NCI-H446 treated with DMSO at 0.1 percent for 48 hours (cell line): Measurements from ENCODE around the gene WSCD2.

Experiments
- DNase-seq: peaks from one replicate; lab custom pipeline; 2025; lab: John Stamatoyannopoulos, UW

The WSCD2 gene

GRCh38 chr12:108269224-108269623 is 140.1 kb downstream of the WSCD2 start:
- DNase-seq, result no peak

GRCh38 chr12:108270035-108270848 is 141.2 kb downstream of the WSCD2 start:
- DNase-seq, result no peak

GRCh38 chr12:108270849-108271143 is 141.7 kb downstream of the WSCD2 start:
- no peak for DNase-seq

DNA sequence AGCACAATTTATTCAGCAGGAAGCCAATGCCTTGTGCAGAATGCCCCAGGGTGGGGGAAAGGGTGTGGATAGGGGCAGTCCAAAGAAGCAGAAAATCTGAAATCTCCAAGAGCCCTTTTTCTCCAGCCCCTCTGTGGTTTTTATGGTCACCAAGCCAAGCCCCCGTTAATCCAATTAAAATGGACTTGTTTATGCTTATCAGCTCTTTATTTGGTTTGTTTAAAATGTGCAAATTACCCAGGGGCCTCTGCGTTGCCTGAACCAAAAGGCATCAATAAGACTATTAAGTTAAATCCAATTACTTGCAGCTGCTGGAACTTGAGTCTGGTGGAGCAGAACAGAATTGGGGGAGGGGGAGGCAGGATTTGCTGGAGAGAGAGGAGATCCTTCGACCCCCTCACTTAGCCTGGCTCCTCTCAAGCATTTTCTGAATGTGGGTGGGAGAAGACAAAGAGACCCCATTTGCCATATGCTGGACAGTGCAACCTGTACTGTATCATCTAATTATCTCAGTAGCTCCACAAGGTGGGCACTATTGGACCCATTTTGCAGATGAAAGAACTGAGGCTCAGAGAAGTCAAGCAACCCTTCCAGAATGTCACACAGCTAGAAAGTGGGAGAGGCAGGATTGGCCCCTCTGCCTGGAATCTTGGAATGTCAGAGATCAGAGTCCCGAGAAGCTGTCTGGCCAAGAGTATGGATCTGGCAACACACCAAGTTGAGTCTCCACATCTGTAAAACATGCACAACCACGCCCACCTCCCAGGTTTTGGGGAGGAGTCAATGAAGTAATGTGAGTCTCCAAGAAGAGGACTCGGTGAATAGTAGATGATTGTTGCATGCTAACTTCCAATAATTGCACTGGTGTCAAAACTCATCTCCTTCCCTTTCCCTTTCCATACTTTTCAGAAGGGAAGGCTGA is 143.1 kb downstream of the WSCD2 start:
- no peak for DNase-seq

GRCh38 chr12:108273217-108273616 is 144.1 kb downstream of the WSCD2 start:
- DNase-seq, result peak; percentile 52

DNA sequence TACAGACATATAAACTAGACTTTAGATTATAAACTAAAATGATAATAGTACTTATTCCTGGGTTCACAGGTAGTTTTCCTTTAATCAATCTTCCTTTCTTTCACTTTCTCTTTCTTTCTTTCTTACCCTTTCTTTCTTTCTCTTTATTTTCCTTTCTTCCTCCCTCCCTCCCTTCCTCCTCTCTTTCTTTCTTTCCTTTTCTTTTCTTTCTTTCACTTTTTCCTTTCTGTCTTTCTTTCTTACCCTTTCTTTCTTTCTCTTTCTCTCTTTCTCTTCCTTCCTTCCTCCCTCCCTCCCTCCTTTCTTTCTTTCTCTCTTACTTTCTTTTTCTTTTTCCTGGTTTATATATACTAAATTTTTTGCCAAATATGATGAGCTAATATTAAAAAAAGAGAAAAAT is 148.5 kb downstream of the WSCD2 start:
- DNase-seq, result no peak

DNA sequence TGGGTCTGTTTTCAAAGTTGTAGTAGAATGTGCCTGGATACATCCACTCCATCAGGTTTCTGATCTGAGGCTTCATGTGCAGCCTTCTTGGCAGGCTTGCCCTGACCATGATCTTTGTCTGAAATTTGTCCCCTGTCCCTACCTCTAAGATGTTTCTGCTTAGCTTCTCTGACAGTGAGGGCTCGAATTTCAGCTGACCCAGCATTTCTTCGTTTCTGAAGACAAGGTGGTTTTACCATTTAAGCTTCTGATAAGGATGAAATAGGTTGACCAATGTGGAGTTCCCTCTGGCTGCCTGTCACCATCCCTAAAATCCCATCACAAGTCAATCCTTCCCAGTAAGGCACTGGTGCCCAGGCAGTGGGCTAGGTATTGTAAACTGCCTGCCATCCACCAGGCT is 153.1 kb downstream of the WSCD2 start:
- no peak for DNase-seq

DNA sequence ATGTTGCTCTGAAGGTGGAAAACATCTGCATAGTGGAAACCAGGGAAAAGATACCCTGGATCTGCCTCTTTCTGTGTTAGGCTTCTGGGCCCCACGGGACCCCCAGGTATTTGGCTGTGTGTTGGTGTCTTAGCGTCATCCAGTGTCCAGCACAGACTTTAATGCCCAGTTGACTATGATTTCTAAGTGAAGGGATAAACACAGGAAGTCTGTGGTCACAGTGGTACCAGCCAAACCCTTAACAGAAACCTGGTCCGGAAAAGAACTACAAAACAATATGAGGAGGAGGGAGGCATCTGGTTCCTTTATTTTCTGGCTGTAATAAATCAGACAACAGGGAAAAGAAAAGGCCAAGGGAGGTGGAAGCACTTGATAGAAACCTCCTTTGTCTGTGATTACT is 153.6 kb downstream of the WSCD2 start:
- DNase-seq, result no peak

DNA sequence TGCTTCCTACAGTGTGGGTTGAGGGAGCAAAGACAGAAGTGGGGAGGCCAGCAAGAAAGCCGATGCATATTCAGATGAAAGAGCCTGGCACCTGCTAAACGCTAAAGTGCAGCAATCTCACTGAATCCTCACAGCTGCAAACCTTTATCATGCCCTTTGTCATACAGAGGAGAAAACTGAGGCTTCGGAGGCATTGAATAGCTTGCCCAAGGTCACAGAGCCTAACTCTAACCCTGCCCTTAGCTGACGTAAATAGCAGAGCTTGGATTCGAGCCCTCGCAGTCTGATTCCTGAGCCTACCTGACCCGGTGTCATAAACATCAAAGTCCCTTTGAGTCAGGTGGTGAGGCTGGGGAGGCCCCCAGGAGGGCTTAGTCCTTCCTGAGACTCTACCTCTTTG is 155.1 kb downstream of the WSCD2 start:
- DNase-seq, result no peak

DNA sequence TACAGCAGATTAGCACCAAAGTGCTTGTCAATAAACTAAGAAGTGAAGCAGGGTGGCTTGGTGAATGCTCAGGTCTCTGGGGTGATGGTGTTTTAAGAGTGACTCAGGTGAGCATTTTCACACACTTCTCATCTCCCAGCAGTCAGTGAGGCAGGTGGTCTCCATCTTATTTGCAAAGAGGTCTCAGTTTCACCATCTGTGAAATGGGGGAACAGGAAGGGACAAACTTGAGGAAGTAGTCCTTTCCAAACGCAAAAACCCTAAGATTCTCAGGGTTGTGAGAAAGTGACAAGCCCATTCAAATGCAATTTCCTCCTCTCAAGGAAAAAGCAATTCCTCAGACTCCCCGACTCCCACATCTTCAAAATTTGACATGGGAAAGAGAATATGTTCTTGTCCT is 155.9 kb downstream of the WSCD2 start:
- DNase-seq, result no peak

DNA sequence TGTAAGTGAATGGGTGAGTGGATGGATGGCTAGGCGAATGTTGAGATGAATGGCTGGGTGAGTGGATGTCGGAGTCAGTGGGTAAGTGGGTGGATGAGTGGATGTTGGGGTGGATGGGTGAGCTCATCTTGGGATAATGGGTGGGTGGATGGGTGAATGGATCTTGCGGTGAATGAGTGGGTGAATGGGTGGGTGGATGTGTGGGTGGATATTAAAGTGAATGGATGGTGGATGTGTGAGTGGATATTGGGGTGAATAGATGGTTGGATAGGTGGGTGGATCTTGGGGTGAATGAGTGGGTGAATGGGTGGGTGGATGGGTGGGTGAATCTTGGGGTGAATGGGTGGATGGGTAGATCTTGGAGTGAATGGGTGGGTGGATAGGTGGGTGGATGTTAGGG is 158.1 kb downstream of the WSCD2 start:
- DNase-seq, result no peak

GRCh38 chr12:108289350-108290161 is 160.5 kb downstream of the WSCD2 start:
- no peak for DNase-seq

DNA sequence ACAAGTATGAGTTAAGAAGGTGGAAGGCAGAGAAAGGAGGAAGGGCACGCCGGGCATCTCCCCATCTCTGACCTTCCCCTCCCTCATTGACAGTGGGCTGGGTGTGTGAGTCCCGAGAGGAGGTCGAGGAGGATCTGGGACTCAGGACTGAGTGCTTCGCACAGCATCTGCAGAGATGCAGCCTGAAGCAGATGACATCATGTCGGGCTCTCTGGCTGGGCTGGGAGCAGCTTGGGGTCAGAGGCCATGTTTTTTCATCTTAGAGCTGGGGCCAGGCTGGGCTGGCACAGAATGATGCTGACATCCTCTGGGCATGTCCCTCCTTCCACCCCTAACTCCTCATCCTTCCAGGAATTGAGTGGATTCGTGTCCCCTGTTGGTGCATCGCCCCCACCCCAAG is 166.6 kb downstream of the WSCD2 start:
- DNase-seq, result no peak

DNA sequence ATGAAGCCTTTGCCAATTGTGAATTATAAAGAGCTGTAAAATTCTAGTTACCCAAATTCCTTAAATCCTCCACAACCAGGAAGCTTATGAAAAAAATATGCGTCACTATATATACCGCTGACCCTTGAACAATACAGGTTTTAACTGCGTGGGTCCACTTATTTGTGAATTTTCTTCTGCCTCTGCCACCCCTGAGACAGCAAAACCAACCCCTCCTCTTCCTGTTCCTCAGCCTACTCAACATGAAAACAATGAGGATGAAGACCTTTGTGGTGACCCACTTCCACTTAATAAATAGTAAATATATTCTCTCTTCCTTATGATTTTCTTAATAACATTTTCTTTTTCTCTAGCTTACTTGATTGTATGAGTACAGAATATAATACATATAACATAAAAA is 167.9 kb downstream of the WSCD2 start:
- no peak for DNase-seq

DNA sequence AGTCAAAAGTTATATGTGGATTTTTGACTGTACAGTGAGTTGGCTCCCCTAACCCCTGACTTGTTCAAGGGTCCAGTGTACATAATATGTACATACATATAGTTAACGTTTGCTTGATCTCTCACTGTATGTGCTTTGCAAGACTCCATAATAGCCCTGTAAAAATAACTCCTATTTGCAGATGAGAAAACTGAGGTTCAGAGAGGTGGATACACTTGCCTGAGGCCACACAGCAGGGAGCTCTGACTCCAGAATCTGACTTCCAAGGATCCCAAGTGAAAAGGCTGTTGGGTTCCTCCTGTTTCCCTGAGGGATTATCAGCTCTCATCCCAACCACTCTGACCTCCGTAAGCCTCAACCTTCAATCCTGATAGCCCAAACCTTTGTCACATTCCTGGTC is 168.3 kb downstream of the WSCD2 start:
- DNase-seq, result no peak

DNA sequence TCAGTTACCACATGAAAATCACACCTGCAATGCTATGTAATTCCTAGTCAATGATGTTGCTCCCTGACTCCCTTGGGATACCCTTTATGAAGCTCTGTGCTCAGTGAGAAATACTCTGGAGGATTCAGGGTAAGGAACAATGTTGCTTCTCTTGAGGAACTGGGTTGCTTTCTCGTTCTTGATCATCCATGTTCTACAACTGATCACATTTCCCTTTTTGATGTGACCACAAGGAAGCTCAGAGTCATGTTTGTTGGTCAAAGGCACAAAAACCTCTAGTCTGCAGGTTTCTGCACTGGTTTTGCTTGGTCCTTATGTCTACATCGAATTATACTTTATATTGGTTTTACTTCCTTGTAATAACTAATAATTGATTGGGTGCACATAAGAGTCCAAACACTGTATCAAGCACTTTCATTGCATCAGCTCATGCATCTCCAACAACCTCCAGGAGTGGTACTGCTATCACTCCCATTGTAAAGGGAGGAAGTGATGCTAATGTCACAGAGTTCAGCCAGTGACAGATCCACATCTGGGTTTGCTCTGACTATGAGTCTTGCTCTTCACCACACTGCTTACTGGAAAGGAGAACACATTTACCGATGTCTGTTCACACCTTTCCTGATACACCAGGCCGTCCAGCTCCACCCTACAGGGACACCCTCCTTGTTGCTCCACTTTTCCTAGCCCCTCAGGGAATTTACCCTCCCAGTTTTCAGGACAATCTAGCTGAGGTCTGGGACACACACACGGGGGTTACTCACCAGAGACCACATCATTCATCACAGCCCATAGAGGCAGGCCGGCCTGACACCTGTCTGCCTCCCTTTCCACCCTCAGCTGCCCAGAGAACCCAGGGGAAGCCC is 169.0 kb downstream of the WSCD2 start:
- no peak for DNase-seq

DNA sequence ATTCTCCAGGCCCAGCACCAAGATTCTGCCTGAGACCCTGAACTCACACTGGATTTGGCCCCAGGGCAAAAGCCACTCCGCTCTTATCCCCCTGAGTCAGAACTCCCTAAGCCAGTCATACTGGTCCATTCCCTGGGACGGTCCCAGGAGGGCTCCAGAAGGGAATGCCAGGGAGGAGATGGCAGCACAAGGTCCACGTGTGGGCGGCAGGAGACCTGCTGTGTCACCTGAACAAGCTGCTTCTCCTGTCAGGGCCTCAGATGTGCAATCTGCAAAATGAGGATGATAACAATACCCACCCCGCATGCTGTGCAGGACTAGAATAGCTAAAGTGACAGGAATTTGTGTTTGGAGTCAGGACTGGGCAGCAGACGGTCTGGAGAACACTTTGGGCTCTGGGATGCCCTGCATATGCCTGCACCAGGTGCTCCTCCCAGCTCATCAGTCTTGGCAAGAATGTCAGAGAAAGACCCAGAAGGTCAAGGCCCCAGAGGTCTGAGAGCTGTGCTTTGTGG is 169.7 kb downstream of the WSCD2 start:
- no peak for DNase-seq

DNA sequence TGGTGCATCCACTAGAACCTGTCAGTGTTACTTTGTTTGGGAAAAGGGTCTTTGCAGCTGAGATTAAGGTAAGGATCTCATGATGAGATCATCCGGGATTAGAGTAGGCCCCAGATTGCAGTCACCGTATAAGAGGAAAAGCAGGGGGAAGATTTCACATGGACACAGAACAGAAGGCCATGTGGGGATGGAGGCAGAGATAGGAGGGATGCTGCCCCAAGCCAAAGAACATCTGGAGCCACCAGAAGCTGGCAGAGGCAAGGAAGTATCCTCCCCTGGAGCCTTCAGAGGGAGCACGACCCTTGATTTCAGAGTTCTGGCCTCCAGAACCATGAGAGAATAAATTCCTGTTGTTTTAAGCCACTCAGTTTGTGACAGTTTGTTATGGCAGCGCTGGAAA is 170.4 kb downstream of the WSCD2 start:
- no peak for DNase-seq
